Upper lobe of right lung (tissue), 1 donor: ENCODE measurements around the gene DEPP1. TPM values are rescaled to one million over a fixed set of nuclear protein-coding genes. Genes with fewer than 3 reads are reported as not detected.

Experiments
- ATAC-seq: fragments of 200-7000 bp; cut with Tn5 transposase; one replicate; pipeline ENCODE4 v1.9.1; 2020; ENCODE audit warnings: mild to moderate bottlenecking, moderate library complexity
- DNase-seq: peaks from one replicate; pipeline ENCODE4 v3.0.0-alpha.2; 2020
- H3K27ac ChIP-seq: fragments of 200-600 bp; one replicate; pipeline ENCODE4 v1.8.0; 2022
- H3K27me3 ChIP-seq: fragments of 200-600 bp; one replicate; pipeline ENCODE4 v1.8.0; 2022; ENCODE audit warnings: mild to moderate bottlenecking
- H3K36me3 ChIP-seq: fragments of 200-600 bp; one replicate; pipeline ENCODE4 v1.8.0; 2022
- H3K4me1 ChIP-seq: fragments of 200-600 bp; one replicate; pipeline ENCODE4 v1.8.0; 2022
- H3K4me3 ChIP-seq: fragments of 200-600 bp; one replicate; pipeline ENCODE4 v1.8.0; 2022; ENCODE audit warnings: mild to moderate bottlenecking
- H3K9me3 ChIP-seq: fragments of 200-600 bp; one replicate; pipeline ENCODE4 v1.8.0; 2022
- CTCF ChIP-seq: fragments of 200-600 bp; IDR thresholded peaks from one replicate; pipeline ENCODE4 v1.8.0; 2022; ENCODE audit warnings: antibody characterized with exemption
- intact Hi-C: fragments of 100-400 bp; cut with DNase I; formaldehyde crosslinking; loops from one replicate; pipeline ENCODE4 v1.11.0; 2022
- total RNA-seq: library from RNA; stranded (reverse); fragmentation: NEBNext Ultra II Directional; extraction: Animal tissue kit (Norgen Biotek cat#: 25700); gene quantifications from one replicate; pipeline ENCODE4 v1.2.1, GENCODE V29; 2021
- donor health status: DM: no; HTN: yes; CAD: no; lungs with severe emphysema.

Gene DEPP1
- total RNA-seq, 1 donor from 2014 or later, result 160 TPM

GRCh38 chr10:44949915-44950314 lies 28.7 kb downstream of the DEPP1 start:
- Histone ChIP-seq H3K4me3 (no peak overlapping the region), H3K27ac (no peak overlapping the region), H3K9me3 (no peaks in the 10 kb centered on the region), H3K4me1 (peaks cover 9% of the 10 kb centered on the region), H3K36me3 (no peaks in the 10 kb centered on the region), H3K27me3 (no peaks in the 10 kb centered on the region)
- DNase-seq (no peak), ATAC-seq (no peak)
- TF ChIP-seq CTCF, result no peak
- intact Hi-C loops, result no loop called here

GRCh38 chr10:44949127-44949802 lies 29.3 kb downstream of the DEPP1 start:
- Histone ChIP-seq H3K27ac (no peak overlapping the region), H3K4me3 (no peak overlapping the region), H3K36me3 (no peaks in the 10 kb centered on the region), H3K4me1 (peaks cover 9% of the 10 kb centered on the region), H3K9me3 (no peaks in the 10 kb centered on the region), H3K27me3 (no peaks in the 10 kb centered on the region)
- no peak for TF ChIP-seq CTCF
- intact Hi-C loops, result no loop called here
- DNase-seq (no peak), ATAC-seq (no peak)

GRCh38 chr10:44948642-44949041 lies 30.0 kb downstream of the DEPP1 start:
- H3K36me3 ChIP-seq, result no peaks in the 10 kb centered on the region
- no peak overlapping the region for H3K4me3 ChIP-seq
- peak; percentile 32 for ATAC-seq
- no peak overlapping the region for H3K27ac ChIP-seq
- DNase-seq, result no peak
- peaks cover 9% of the 10 kb centered on the region for H3K4me1 ChIP-seq
- no peak for TF ChIP-seq CTCF
- intact Hi-C loops, result no loop called here
- H3K27me3 ChIP-seq, result no peaks in the 10 kb centered on the region
- H3K9me3 ChIP-seq, result no peaks in the 10 kb centered on the region

GRCh38 chr10:44947371-44948152 lies 31.0 kb downstream of the DEPP1 start:
- Histone ChIP-seq H3K4me1 (peaks cover 9% of the 10 kb centered on the region), H3K36me3 (no peaks in the 10 kb centered on the region), H3K27ac (no peak overlapping the region), H3K4me3 (no peak overlapping the region), H3K9me3 (no peaks in the 10 kb centered on the region), H3K27me3 (no peaks in the 10 kb centered on the region)
- DNase-seq (no peak), ATAC-seq (peak; percentile 65)
- TF ChIP-seq CTCF, result no peak
- intact Hi-C loops, result no loop called here

GRCh38 chr10:44946205-44946604 lies 32.4 kb downstream of the DEPP1 start:
- no peak overlapping the region for H3K4me3 ChIP-seq
- H3K4me1 ChIP-seq, result peaks cover 9% of the 10 kb centered on the region
- no peaks in the 10 kb centered on the region for H3K27me3 ChIP-seq
- no peaks in the 10 kb centered on the region for H3K36me3 ChIP-seq
- TF ChIP-seq CTCF, result no peak
- no peaks in the 10 kb centered on the region for H3K9me3 ChIP-seq
- DNase-seq (no peak), ATAC-seq (peak; percentile 51)
- H3K27ac ChIP-seq, result no peak overlapping the region
- intact Hi-C loops, result no loop called here
